Tibial nerve (tissue), 3 donors: Measurements from ENCODE around the gene AMFR.

Experiments
- CTCF ChIP-seq, 5 experiments: fragments of 200-600 bp in 3 of 5; fragments of 450-650 bp in 2 of 5; sonication (generic) in 3 of 5; IDR thresholded peaks; one replicate each; pipeline ENCODE4 v1.5.1; 2016 to 2019; ENCODE audit warnings: antibody characterized with exemption in 5 of 5, mild to moderate bottlenecking in 3 of 5, moderate library complexity in 2 of 5
- POLR2A ChIP-seq, 2 donors: fragments of 450-650 bp; IDR thresholded peaks; one replicate each; pipeline ENCODE4 v1.6.1; 2017; ENCODE audit warnings: antibody characterized with exemption in 2 of 2, mild to moderate bottlenecking in 2 of 2, moderate library complexity in 2 of 2

DNA sequence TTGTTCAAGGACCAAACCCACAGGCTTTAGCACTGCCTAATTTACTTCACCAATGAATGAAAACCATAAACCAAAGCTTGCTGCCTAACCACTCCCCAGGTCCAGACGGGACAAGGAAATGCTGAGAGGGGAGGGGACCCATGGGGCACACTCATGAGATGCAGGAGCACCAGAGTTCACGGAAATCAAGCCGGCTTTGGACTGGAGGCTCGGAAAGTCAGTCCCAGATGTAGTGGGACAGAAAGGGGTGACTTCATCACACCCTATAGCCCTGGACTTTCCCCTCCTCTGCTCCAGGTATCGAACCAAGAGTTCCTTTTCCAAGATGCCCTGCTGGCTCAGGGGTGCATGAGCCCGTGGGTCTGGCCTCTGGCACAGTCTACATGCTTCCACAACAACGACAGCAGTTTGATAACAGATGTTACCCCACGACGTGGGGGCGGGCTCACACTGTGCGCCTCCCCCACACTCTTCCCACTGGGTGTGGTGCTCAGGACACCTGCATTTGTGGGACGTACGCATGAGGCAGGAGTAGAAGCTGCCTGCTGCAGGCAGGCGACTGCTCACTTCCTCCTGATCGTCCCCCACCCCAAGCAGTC is 63.2 kb downstream of the AMFR start:
- TF ChIP-seq POLR2A (IDR thresholded peaks at IDR 0.05) = no peak
- no peak for TF ChIP-seq CTCF (IDR thresholded peaks at IDR 0.05)
